Lower leg skin (tissue), 3 donors: ENCODE data around the gene GPR17.

Experiments used
- POLR2A ChIP-seq, 2 donors: fragments of 450-650 bp; IDR thresholded peaks; one replicate each; pipeline ENCODE4 v1.6.1; 2016 to 2017; ENCODE audit warnings: antibody characterized with exemption in 2 of 2, mild to moderate bottlenecking in 1 of 2, moderate library complexity in 1 of 2
- TF ChIP-seq, protein P1 (sequence below), 3 donors: fragments of 450-650 bp; IDR thresholded peaks; one replicate each; pipeline ENCODE4 v1.5.1; 2016; ENCODE audit warnings: antibody characterized with exemption in 3 of 3, mild to moderate bottlenecking in 3 of 3, moderate library complexity in 2 of 3

DNA sequence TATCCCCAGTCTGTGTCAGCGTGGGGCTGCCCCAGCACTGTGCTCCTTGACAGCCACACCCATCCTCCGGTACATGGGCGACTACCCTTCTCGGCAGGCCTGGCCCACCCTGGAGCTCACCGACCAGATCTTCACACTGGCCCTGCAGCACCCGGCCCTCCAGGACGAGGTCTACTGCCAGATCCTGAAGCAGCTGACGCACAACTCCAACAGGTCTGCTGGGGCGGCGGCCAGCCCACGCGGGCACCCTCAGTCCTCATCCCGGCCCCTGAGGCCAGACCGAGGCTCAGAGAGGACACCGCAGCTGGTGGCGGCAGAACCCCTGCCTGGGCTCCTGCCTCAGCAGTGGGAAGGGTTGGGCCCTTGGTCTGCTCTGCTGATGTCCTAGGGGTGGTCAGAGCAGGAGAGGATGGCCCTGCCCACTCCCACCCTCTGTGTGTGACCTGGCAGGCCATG is 14.4 kb upstream of the GPR17 start:
- TF ChIP-seq, protein P1, sequence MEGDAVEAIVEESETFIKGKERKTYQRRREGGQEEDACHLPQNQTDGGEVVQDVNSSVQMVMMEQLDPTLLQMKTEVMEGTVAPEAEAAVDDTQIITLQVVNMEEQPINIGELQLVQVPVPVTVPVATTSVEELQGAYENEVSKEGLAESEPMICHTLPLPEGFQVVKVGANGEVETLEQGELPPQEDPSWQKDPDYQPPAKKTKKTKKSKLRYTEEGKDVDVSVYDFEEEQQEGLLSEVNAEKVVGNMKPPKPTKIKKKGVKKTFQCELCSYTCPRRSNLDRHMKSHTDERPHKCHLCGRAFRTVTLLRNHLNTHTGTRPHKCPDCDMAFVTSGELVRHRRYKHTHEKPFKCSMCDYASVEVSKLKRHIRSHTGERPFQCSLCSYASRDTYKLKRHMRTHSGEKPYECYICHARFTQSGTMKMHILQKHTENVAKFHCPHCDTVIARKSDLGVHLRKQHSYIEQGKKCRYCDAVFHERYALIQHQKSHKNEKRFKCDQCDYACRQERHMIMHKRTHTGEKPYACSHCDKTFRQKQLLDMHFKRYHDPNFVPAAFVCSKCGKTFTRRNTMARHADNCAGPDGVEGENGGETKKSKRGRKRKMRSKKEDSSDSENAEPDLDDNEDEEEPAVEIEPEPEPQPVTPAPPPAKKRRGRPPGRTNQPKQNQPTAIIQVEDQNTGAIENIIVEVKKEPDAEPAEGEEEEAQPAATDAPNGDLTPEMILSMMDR (IDR thresholded peaks at IDR 0.05) = no peak
- no peak for TF ChIP-seq POLR2A (IDR thresholded peaks at IDR 0.05)
